Gastroesophageal sphincter (tissue), 4 donors: ENCODE results near the gene EXD3. TPM values are rescaled to one million over a fixed set of nuclear protein-coding genes. Genes with fewer than 3 reads are reported as not detected.

ENCODE experiments used
- ATAC-seq: fragments of 150-250 bp; one replicate; pipeline ENCODE4 v1.9.1; 2016; ENCODE audit warnings: mild to moderate bottlenecking, moderate library complexity
- H3K27ac ChIP-seq, 4 donors: fragments of 200-600 bp; sonication (generic) in 3 of 4; 1 replicate in 3 of 4; 2 replicates in 1 of 4; pipeline ENCODE4 v1.5.1; 2016 to 2019
- H3K27me3 ChIP-seq: fragments of 200-600 bp; sonication (generic); one replicate; pipeline ENCODE4 v1.5.1; 2019
- H3K36me3 ChIP-seq, 2 donors: fragments of 200-600 bp; sonication (generic); one replicate each; pipeline ENCODE4 v1.5.1; 2019; ENCODE audit warnings: control low read depth in 1 of 2
- H3K4me1 ChIP-seq, 3 donors: fragments of 200-600 bp; sonication (generic); 1 replicate in 2 of 3; 2 replicates in 1 of 3; pipeline ENCODE4 v1.5.1; 2016 to 2019; ENCODE audit warnings: control low read depth in 2 of 3
- H3K4me3 ChIP-seq, 2 donors: fragments of 200-600 bp; sonication (generic); one replicate each; pipeline ENCODE4 v1.5.1; 2019; ENCODE audit warnings: mild to moderate bottlenecking in 1 of 2, moderate library complexity in 1 of 2
- H3K9me3 ChIP-seq, 3 donors: fragments of 200-600 bp; sonication (generic); one replicate each; pipeline ENCODE4 v1.5.1; 2017 to 2019; ENCODE audit warnings: control low read depth in 2 of 3
- CTCF ChIP-seq, 4 experiments: fragments of 200-600 bp in 2 of 4; fragments of 450-650 bp in 2 of 4; sonication (generic) in 1 of 4; IDR thresholded peaks; one replicate each; pipeline ENCODE4 v1.5.1; 2017 to 2019; ENCODE audit warnings: antibody characterized with exemption in 4 of 4, mild to moderate bottlenecking in 2 of 4, moderate library complexity in 2 of 4
- EP300 ChIP-seq: sonication (generic); formaldehyde crosslinking; IDR thresholded peaks from one replicate; pipeline ENCODE4 v1.6.1; 2017; ENCODE audit warnings: antibody characterized with exemption, mild to moderate bottlenecking
- POLR2A ChIP-seq, 2 donors: fragments of 450-650 bp; IDR thresholded peaks; one replicate each; pipeline ENCODE4 v1.6.1; 2017; ENCODE audit warnings: antibody characterized with exemption in 2 of 2, mild to moderate bottlenecking in 2 of 2, moderate library complexity in 1 of 2
- POLR2AphosphoS5 ChIP-seq: sonication (generic); formaldehyde crosslinking; IDR thresholded peaks from one replicate; pipeline ENCODE4 v1.6.1; 2017; ENCODE audit warnings: antibody characterized with exemption
- WGBS, 2 donors: methylation state at CpG; one replicate each; pipeline ENCODE4 v1.1.5; 2018; ENCODE audit warnings: low coverage in 1 of 2; 5-methylcytosine and 5-hydroxymethylcytosine counted together
- total RNA-seq, 4 donors: library from RNA; depleted of rRNA; stranded (reverse); fragments of >200 nt; gene quantifications; one replicate each; pipeline ENCODE4 v1.1.0, GENCODE V29; 2016

Gene EXD3
- total RNA-seq, 4 donors from 2014 or later = 3.7 to 29.7 (median 10.9) TPM

- ATAC-seq = no peak
- TF ChIP-seq EP300 (no peak), CTCF (IDR thresholded peaks at IDR 0.05) (no peak), POLR2AphosphoS5 (no peak), POLR2A (IDR thresholded peaks at IDR 0.05) (no peak)
- peak overlapping the region in 1 of 2 donors; percentile 44 for H3K4me3 ChIP-seq
- H3K27me3 ChIP-seq = peaks cover 38% of the 10 kb centered on the region
- H3K36me3 ChIP-seq = peaks cover 0 to 8% of the 10 kb centered on the region in 2 donors
- H3K27ac ChIP-seq = peak overlapping the region in 1 of 4 donors; percentile 66
- no peaks in the 10 kb centered on the region for H3K9me3 ChIP-seq
- WGBS, 2 donors = no CpG with 5 or more reads among the region's 83 CpGs
- H3K4me1 ChIP-seq = peaks cover 0 to 38% (median 12%) of the 10 kb centered on the region in 3 donors
These were observed 106.7 kb downstream of the EXD3 start for GRCh38 chr9:137316012-137316981.

GRCh38 chr9:137315581-137316011 is 107.4 kb downstream of the EXD3 start:
- Histone ChIP-seq H3K27ac (peak overlapping the region in 1 of 4 donors; percentile 63), H3K4me3 (peak overlapping the region in 1 of 2 donors; percentile 44), H3K27me3 (peaks cover 39% of the 10 kb centered on the region), H3K4me1 (peaks cover 0 to 31% (median 12%) of the 10 kb centered on the region in 3 donors), H3K36me3 (peaks cover 0 to 8% of the 10 kb centered on the region in 2 donors), H3K9me3 (no peaks in the 10 kb centered on the region)
- WGBS, 2 donors = 52% methylated on average over 2 of the region's 18 CpGs; no CpG with 5 or more reads in 1 of the 2 donors
- TF ChIP-seq CTCF (IDR thresholded peaks at IDR 0.05) = no peak
- TF ChIP-seq EP300 = no peak
- TF ChIP-seq POLR2AphosphoS5 = no peak
- no peak for TF ChIP-seq POLR2A (IDR thresholded peaks at IDR 0.05)
- no peak for ATAC-seq

- peaks cover 0 to 8% of the 10 kb centered on the region in 2 donors for H3K36me3 ChIP-seq
- H3K27ac ChIP-seq = peak overlapping the region in 2 of 4 donors; percentile 6 to 63
- ATAC-seq = no peak
- peaks cover 42% of the 10 kb centered on the region for H3K27me3 ChIP-seq
- H3K4me1 ChIP-seq = peaks cover 0 to 24% (median 12%) of the 10 kb centered on the region in 3 donors
- H3K4me3 ChIP-seq = no peak overlapping the region
- TF ChIP-seq POLR2AphosphoS5 = no peak
- TF ChIP-seq CTCF (IDR thresholded peaks at IDR 0.05) = no peak
- no peak for TF ChIP-seq POLR2A (IDR thresholded peaks at IDR 0.05)
- TF ChIP-seq EP300 = no peak
- 100% methylated on average over 1 of the region's 42 CpGs; no CpG with 5 or more reads in 1 of the 2 donors for WGBS, 2 donors
- no peaks in the 10 kb centered on the region for H3K9me3 ChIP-seq
These were observed 108.1 kb downstream of the EXD3 start for GRCh38 chr9:137314561-137315560.

GRCh38 chr9:137313956-137314560 is 108.9 kb downstream of the EXD3 start:
- peaks cover 0 to 4% of the 10 kb centered on the region in 2 donors for H3K36me3 ChIP-seq
- H3K9me3 ChIP-seq = no peaks in the 10 kb centered on the region
- H3K4me3 ChIP-seq = no peak overlapping the region
- H3K4me1 ChIP-seq = peaks cover 0 to 21% (median 9%) of the 10 kb centered on the region in 3 donors
- TF ChIP-seq POLR2AphosphoS5 (no peak), CTCF (IDR thresholded peaks at IDR 0.05) (peak in 1 of 4 experiments; percentile 47)
- no peak for ATAC-seq
- peaks cover 50% of the 10 kb centered on the region for H3K27me3 ChIP-seq
- H3K27ac ChIP-seq = peak overlapping the region in 2 of 4 donors; percentile 6 to 63
- no CpG with 5 or more reads among the region's 24 CpGs for WGBS, 2 donors
